ENCODE results near the gene GPR143.

Gene GPR143

GRCh38 chrX:9767375-9767774, 1.7 kb upstream of the GPR143 start:
- DNase-seq = no peak

- no peak for DNase-seq
Observed at GRCh38 chrX:9765072-9765736, 443 bp downstream of the GPR143 start.

GRCh38 chrX:9759337-9759736, 6.3 kb downstream of the GPR143 start:
- no peak for DNase-seq

- no peak for DNase-seq
Observed at GRCh38 chrX:9758021-9758638, 7.5 kb downstream of the GPR143 start.

- no peak for DNase-seq
Observed at GRCh38 chrX:9757366-9757765, 8.3 kb downstream of the GPR143 start.

GRCh38 chrX:9749146-9749692, 16.4 kb downstream of the GPR143 start:
- no peak for DNase-seq

GRCh38 chrX:9747644-9748043, 18.0 kb downstream of the GPR143 start:
- no peak for DNase-seq

GRCh38 chrX:9746148-9746888, 19.3 kb downstream of the GPR143 start:
- no peak for DNase-seq

GRCh38 chrX:9745417-9746115, 20.1 kb downstream of the GPR143 start:
- no peak for DNase-seq

GRCh38 chrX:9739130-9739529, 26.5 kb downstream of the GPR143 start:
- DNase-seq = no peak

GRCh38 chrX:9738151-9738550, 27.5 kb downstream of the GPR143 start:
- DNase-seq = no peak

- no peak for DNase-seq
Observed at GRCh38 chrX:9737363-9737762, 28.3 kb downstream of the GPR143 start.

- DNase-seq = no peak
Observed at GRCh38 chrX:9730752-9731151, 34.9 kb downstream of the GPR143 start.

- DNase-seq = no peak
Observed at GRCh38 chrX:9730078-9730477, 35.6 kb downstream of the GPR143 start.

GRCh38 chrX:9729171-9729885, 36.3 kb downstream of the GPR143 start:
- DNase-seq = no peak

GRCh38 chrX:9728261-9728660, 37.4 kb downstream of the GPR143 start:
- no peak for DNase-seq

- no peak for DNase-seq
Observed at GRCh38 chrX:9724711-9725110, 40.9 kb downstream of the GPR143 start.

GRCh38 chrX:9717376-9717775, 48.3 kb downstream of the GPR143 start:
- DNase-seq = no peak

- no peak for DNase-seq
Observed at GRCh38 chrX:9710332-9710731, 55.3 kb downstream of the GPR143 start.

GRCh38 chrX:9708923-9709553, 56.6 kb downstream of the GPR143 start:
- peak; percentile 83 for DNase-seq

- no peak for DNase-seq
Observed at GRCh38 chrX:9708086-9708485, 57.6 kb downstream of the GPR143 start.
